Common myeloid progenitor, CD34-positive (primary cell): Measurements from ENCODE around the gene TSPOAP1.

Source experiments
- CTCF ChIA-PET: fragments of 350-600 bp; sonication (Branson Sonifier 250); formaldehyde crosslinking; loops from one replicate; lab custom pipeline; 2021; ENCODE audit warnings: antibody characterized with exemption; lab: Charles Lee
- POLR2A ChIA-PET: fragments of 350-600 bp; sonication (Branson Sonifier 250); formaldehyde crosslinking; loops from one replicate; lab custom pipeline; 2021; ENCODE audit warnings: antibody characterized with exemption; lab: Charles Lee
- DNase-seq, 3 donors: peaks; one replicate each; pipeline versions ENCODE4 v3.0.0 to v3.0.0-alpha.2; 2013
- H3K27ac ChIP-seq, 2 experiments: 1 replicate in 1 of 2; 2 replicates in 1 of 2; pipeline ENCODE4 v1.7.0; 2013; ENCODE audit warnings: inconsistent platforms in 2 of 2, low read length in 2 of 2, mild to moderate bottlenecking in 2 of 2, low read depth in 1 of 2, moderate library complexity in 1 of 2; ENCODE audit not compliant: severe bottlenecking in 2 of 2, insufficient read depth in 1 of 2, poor library complexity in 1 of 2
- H3K27me3 ChIP-seq, 5 experiments: replicated peaks in 2 of 5; 1 replicate in 3 of 5; 2 replicates in 2 of 5; pipeline versions ENCODE4 v1.6.1 to v1.7.0; 2013; ENCODE audit warnings: low read length in 4 of 5, mild to moderate bottlenecking in 2 of 5, moderate library complexity in 2 of 5, inconsistent platforms in 1 of 5; ENCODE audit not compliant: insufficient read depth in 5 of 5, control insufficient read depth in 4 of 5
- H3K36me3 ChIP-seq, 4 experiments: 1 replicate in 2 of 4; 2 replicates in 2 of 4; pipeline versions ENCODE4 v1.6.1 to v1.7.0; 2013; ENCODE audit warnings: low read length in 3 of 4, control low read depth in 1 of 4, mild to moderate bottlenecking in 1 of 4; ENCODE audit not compliant: control insufficient read depth in 4 of 4, insufficient read depth in 4 of 4
- H3K4me1 ChIP-seq, 4 experiments: 1 replicate in 3 of 4; 2 replicates in 1 of 4; pipeline versions ENCODE4 v1.6.1 to v1.7.1; 2013; ENCODE audit warnings: low read length in 3 of 4, mild to moderate bottlenecking in 3 of 4, control low read depth in 1 of 4, inconsistent platforms in 1 of 4, moderate library complexity in 1 of 4; ENCODE audit not compliant: control insufficient read depth in 4 of 4, insufficient read depth in 4 of 4; ENCODE audit errors: control extremely low read depth in 1 of 4
- H3K4me3 ChIP-seq, 7 experiments: 1 replicate in 4 of 7; 2 replicates in 3 of 7; pipeline versions ENCODE4 v1.5.1 to v1.7.0; 2013; ENCODE audit warnings: mild to moderate bottlenecking in 7 of 7, low read length in 6 of 7, moderate library complexity in 6 of 7, inconsistent platforms in 2 of 7, low read depth in 2 of 7, control low read depth in 1 of 7; ENCODE audit not compliant: insufficient read depth in 4 of 7, control insufficient read depth in 1 of 7; ENCODE audit errors: extremely low read depth in 1 of 7
- H3K9me3 ChIP-seq, 5 experiments: 1 replicate in 4 of 5; 2 replicates in 1 of 5; pipeline versions ENCODE4 v1.6.1 to v1.7.1; 2013; ENCODE audit warnings: low read length in 4 of 5, mild to moderate bottlenecking in 2 of 5, inconsistent platforms in 1 of 5, low read depth in 1 of 5, moderate library complexity in 1 of 5; ENCODE audit not compliant: control insufficient read depth in 4 of 5, insufficient read depth in 2 of 5; ENCODE audit errors: control extremely low read depth in 1 of 5
- WGBS: methylation state at CpG from one replicate; pipeline ENCODE4 v1.1.5; 2013; ENCODE audit not compliant: insufficient coverage; 5-methylcytosine and 5-hydroxymethylcytosine counted together

The TSPOAP1 gene

DNA sequence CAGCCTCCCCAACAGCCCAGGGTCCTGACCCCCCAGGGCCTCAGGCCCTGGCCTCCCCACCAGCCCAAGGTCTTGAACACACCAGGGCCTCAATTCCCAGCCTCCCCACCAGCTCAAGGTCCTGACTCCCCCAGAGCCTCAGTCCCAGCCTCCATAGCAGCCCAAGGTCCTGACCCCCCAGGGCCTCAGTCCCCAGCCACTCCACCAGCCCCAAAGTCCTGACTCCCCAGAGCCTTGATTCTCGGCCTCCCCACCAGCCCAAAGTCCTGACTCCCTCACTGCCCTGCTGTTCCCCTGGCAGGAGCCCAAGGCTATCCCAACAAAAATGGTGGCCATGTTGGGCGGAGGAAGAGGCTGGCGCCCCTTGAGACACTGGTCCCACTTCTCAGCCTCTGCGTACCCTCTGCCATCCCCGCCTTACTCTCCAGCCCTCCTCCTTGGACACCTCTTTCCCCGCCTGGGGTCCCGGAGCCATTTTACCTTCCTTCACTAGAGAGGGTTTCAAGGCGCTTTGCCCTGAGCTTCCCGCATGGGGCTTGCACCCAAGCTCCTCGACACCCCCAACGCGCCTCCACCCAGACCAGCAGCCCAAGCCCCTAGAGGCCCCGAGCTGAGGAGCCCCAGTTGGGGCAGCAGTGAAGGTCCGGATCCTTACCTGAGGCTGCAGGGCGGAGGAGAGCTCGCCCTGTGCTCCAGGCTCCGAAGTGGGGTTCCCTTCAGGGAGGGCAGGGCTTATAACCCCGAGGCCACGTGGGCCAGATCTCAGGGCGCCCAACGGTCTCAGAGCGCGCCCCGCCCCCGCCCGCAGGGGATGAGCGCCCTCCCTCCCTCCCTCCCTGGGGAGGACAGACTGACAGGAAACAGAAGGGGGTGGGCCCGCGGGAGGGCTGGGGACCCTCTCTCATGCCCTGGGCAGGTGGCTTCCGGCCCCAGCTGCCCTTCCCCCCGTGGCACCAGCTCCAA lies 3.5 kb upstream of the TSPOAP1 start:
- Histone ChIP-seq H3K9me3 (peaks cover 0 to 3% (median 0%) of the 10 kb centered on the region in 5 experiments), H3K4me3 (peak overlapping the region; percentile 78 to 100 (median 99)), H3K36me3 (peaks cover 0 to 25% (median 18%) of the 10 kb centered on the region in 4 experiments), H3K27ac (peak overlapping the region; percentile 96 to 99), H3K4me1 (peaks cover 38 to 84% (median 78%) of the 10 kb centered on the region in 4 experiments), H3K27me3 (no peaks in the 10 kb centered on the region)
- 0% methylated on average over 21 of the region's 31 CpGs for WGBS
- ChIA-PET CTCF (interaction anchor here (0.7 to 7.3 kb wide), 7 partner anchors 11 to 43 kb away, joined by 3 to 76 read pairs (median 5); partner anchors contain the start of gene SUPT4H1), POLR2A (interaction anchor here (1.2 to 6.0 kb wide), 7 partner anchors 11 to 327 kb away, joined by 3 to 85 read pairs (median 8); partner anchors contain the start of gene SUPT4H1)
- DNase-seq: peak; percentile 86 to 90 (median 90)

DNA sequence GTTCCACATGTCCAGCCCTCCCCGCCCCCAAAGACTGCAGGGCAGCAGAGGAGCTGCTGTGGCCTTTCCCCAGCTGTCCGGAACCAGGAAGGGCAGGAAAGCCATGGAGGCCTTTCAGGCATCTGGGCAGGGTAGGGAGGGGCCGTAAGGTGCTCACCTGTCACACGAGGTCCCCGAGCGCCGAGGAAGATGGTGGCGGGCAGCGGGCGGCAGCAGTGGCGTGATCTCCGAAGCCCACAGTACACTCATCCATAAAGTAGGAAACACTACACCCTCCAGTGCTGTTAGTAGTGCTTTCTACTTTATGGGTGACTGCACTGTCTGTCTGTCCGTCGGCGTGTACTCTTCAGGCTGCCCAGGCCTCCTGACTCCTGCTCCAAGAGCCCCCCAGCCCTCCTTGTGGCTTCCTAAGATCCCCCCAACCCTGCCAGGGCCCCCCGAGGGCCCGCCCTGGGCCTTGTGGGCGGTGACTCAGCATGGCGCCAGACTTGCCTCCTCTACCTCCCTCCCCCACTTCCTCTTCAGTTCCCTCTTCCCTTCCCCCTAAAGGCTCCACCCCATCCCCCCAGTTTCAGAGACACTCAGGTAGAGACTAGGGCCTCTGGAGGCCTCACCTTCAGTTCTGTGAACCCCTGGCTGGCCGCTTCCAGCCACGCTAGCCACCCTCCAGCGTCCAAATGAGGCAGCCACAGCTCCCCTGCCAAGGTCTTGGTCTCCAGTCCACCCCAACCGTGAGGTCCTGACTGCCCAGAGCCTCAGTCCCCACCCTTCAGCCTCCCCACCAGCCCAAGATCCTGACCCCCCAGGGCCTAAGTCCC lies 2.6 kb upstream of the TSPOAP1 start:
- H3K27ac ChIP-seq: peak overlapping the region; percentile 92 to 99
- 0% methylated on average over 9 of the region's 23 CpGs for WGBS
- no peaks in the 10 kb centered on the region for H3K27me3 ChIP-seq
- H3K36me3 ChIP-seq: peaks cover 0 to 25% (median 18%) of the 10 kb centered on the region in 4 experiments
- POLR2A ChIA-PET: interaction anchor here (0.6 to 6.0 kb wide), 7 partner anchors 12 to 51 kb away, joined by 3 to 85 read pairs (median 8); partner anchors contain the start of gene SUPT4H1
- H3K4me3 ChIP-seq: peak overlapping the region; percentile 78 to 100 (median 99)
- peak; percentile 66 to 86 (median 81) for DNase-seq
- CTCF ChIA-PET: interaction anchor here (1.2 to 7.3 kb wide), 7 partner anchors 12 to 47 kb away, joined by 3 to 76 read pairs (median 5); partner anchors contain the start of gene SUPT4H1
- H3K9me3 ChIP-seq: peaks cover 0 to 3% (median 0%) of the 10 kb centered on the region in 5 experiments
- H3K4me1 ChIP-seq: peaks cover 31 to 80% (median 74%) of the 10 kb centered on the region in 4 experiments

DNA sequence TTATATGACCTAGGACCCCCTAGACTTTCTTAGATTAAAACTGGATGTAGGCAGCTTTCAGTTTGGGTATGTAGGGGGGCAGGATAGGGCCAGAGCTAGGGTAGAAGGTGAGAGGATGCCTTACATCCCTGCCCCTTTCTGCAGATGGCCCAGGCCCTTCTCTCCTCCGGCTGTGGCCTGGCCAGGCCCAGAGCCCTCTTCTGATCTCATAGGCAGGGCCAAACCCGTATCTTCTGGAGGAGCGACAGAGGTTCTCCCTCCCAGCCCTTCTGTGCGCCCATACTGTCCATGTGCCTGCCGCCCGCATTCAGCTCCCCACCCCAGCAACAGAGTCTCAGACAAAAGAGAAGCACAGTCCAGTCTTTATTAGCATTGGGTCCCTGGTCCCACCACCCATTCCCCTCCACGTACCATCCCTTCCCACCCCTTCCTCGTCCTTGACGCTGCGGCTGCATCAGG lies 2.0 kb upstream of the TSPOAP1 start:
- H3K36me3 ChIP-seq: peaks cover 0 to 25% (median 18%) of the 10 kb centered on the region in 4 experiments
- peak overlapping the region; percentile 78 to 100 (median 99) for H3K4me3 ChIP-seq
- peaks cover 26 to 80% (median 73%) of the 10 kb centered on the region in 4 experiments for H3K4me1 ChIP-seq
- H3K27me3 ChIP-seq: no peaks in the 10 kb centered on the region
- peak overlapping the region; percentile 92 to 99 for H3K27ac ChIP-seq
- ChIA-PET POLR2A (interaction anchor here (0.6 to 6.0 kb wide), 5 partner anchors 13 to 51 kb away, joined by 3 to 85 read pairs (median 15); partner anchors contain the start of gene SUPT4H1), CTCF (interaction anchor here (1.2 to 7.3 kb wide), 5 partner anchors 12 to 48 kb away, joined by 3 to 76 read pairs (median 5); partner anchors contain the start of gene SUPT4H1)
- peaks cover 0 to 3% (median 0%) of the 10 kb centered on the region in 5 experiments for H3K9me3 ChIP-seq
- 0% methylated on average over 10 of the region's 10 CpGs for WGBS
- no peak for DNase-seq

DNA sequence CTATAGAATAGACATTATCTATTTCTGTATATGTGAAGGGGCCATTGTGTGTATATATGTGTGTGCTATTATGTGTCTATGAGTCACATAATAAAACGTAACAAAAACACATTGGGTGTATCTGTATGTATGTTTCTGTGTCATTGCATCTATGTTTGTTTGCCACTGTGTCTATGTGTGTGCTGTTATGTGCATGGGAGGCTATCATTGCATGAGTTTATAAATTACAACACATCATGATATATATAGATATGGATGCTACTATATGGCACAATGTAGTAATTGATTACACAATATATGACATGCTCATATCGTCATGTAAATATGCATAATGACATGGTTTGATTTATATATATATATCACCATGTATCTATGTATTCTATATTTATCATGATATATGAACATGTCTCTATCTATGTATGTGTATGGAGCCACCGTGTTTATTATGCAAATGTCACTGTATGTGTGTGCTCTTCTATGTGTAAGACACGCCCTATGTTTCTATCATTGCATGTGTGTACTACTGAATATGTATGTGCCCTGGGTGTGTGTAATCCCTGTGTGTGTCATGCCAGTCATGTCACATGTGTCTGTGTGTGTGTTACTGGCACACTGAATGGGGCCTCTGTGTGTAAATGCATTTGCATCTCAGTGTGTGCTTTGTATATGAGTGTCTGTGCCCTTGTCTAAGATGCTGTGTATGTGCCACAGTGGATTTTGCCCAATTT lies 1.4 kb upstream of the TSPOAP1 start:
- peak overlapping the region; percentile 78 to 100 (median 99) for H3K4me3 ChIP-seq

DNA sequence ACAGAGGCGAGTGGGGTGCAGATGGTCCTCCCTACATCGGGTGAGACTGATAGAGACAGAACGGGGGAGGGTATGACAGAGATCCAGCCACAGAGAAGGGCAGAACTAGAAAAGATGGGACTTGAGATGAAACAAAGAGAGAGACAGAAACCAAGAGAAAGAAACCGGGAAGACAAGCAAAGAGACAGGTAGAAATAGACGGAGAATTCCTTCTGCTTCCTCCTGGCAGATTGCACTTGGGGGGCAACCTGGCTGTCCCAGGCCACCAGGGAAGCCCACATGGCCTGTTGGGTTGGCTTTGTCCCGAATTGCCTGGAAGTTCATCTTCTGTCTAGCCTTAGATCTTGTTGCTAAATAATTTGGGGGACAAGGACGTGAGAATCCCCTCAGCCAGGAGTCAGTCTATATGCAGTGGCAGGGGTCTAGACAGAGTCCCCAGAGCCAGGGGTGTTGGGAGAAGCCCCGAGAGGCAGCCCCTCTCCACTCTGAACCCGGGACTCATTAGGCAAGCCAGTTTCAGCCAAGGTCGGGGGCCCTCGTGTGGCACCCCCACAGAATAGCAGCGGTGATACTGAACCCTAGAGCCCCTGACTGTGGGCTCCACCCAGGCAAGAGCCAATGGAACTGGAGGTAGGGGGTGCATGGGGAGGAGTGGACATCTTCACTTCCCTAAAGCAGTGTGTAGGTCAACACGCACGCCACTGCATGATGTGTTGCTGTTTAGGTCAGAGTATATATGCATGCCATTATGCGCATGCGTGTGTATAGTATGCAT lies 627 bp upstream of the TSPOAP1 start:
- peaks cover 0 to 6% (median 0%) of the 10 kb centered on the region in 5 experiments for H3K27me3 ChIP-seq
- peaks cover 0 to 3% (median 0%) of the 10 kb centered on the region in 5 experiments for H3K9me3 ChIP-seq
- H3K4me1 ChIP-seq: peaks cover 16 to 80% (median 73%) of the 10 kb centered on the region in 4 experiments
- H3K4me3 ChIP-seq: peak overlapping the region in 6 of 7 experiments; percentile 78 to 100 (median 99)
- CTCF ChIA-PET: interaction anchor here (1.5 to 4.0 kb wide), 4 partner anchors 8 to 22 kb away, joined by 4 to 43 read pairs (median 16); no protein-coding TSS in a partner anchor
- peak overlapping the region; percentile 56 to 99 for H3K27ac ChIP-seq
- DNase-seq: peak; percentile 85 to 92 (median 92)
- POLR2A ChIA-PET: interaction anchor here (0.6 to 6.0 kb wide), 8 partner anchors 9 to 204 kb away, joined by 3 to 85 read pairs (median 9); partner anchors contain the start of gene SUPT4H1
- 0% methylated on average over 12 of the region's 16 CpGs for whole genome bisulfite sequencing
- peaks cover 0 to 25% (median 18%) of the 10 kb centered on the region in 4 experiments for H3K36me3 ChIP-seq

More for the DNA sequence above, 1.4 kb upstream of the TSPOAP1 start:
- CTCF ChIA-PET: interaction anchor here (1.2 to 7.3 kb wide), 5 partner anchors 13 to 48 kb away, joined by 3 to 76 read pairs (median 5); partner anchors contain the start of gene SUPT4H1
- POLR2A ChIA-PET: interaction anchor here (0.6 to 6.0 kb wide), 6 partner anchors 8 to 52 kb away, joined by 3 to 85 read pairs (median 14); partner anchors contain the start of gene SUPT4H1
- peak in 2 of 3 donors; percentile 51 to 65 for DNase-seq
- H3K27me3 ChIP-seq: peaks cover 0 to 3% (median 0%) of the 10 kb centered on the region in 5 experiments
- H3K36me3 ChIP-seq: peaks cover 0 to 25% (median 18%) of the 10 kb centered on the region in 4 experiments
- peaks cover 0 to 3% (median 0%) of the 10 kb centered on the region in 5 experiments for H3K9me3 ChIP-seq
- H3K4me1 ChIP-seq: peaks cover 23 to 80% (median 73%) of the 10 kb centered on the region in 4 experiments
- 20% methylated on average over 1 of the region's 4 CpGs for WGBS
- H3K27ac ChIP-seq: peak overlapping the region; percentile 92 to 99
